Measurements from ENCODE around the gene CA11. TPM values are rescaled to one million over a fixed set of nuclear protein-coding genes. Genes with fewer than 3 reads are reported as not detected.

Gene CA11
- total RNA-seq, 2 experiments from 2014 or later, result 11.1 to 13.0 TPM

DNA sequence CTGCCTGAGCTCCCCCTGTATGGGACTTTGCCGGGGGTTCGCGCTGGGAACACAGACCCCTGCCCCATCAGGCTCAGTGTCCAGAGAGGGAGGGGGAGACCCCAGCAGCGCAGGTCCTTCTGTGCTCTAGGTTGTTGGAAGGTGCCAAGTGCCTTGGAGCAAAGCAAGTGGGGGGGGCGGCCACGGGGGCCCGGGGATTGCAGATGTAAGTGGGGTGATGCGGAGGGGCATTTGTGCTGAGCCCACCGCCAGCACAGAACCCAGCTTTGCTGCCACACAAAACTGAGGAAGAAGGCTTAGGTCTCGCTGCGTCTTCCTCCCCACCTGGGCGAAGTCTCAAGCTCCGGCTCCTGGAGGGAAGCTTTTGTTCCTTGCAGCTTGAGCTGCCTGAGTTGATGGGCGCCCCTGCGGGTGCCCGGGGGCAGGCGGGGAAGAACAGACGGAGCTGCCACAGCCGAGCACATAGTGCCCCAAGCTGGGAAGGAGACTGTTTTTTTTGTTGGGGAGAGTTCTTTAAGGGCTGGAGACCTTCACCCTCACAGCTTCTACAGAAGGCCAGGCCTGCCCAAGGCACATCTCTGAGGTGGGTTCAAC lies 28.3 kb upstream of the CA11 start:
- peaks cover 4% of the 10 kb centered on the region for H3K9me3 Mint-ChIP-seq
- CTCF ChIA-PET, result interaction anchor here (0.6 to 3.1 kb wide), 17 partner anchors 8 to 298 kb away, joined by 3 to 18 read pairs (median 5); partner anchors contain the start of genes CA11 and RASIP1
- POLR2A ChIA-PET, result interaction anchor here (0.9 to 1.4 kb wide), 2 partner anchors 21 to 51 kb away, joined by 3 read pairs; partner anchors contain the start of gene FUT2
- DNase-seq, result no peak
- peaks cover 3% of the 10 kb centered on the region for H3K4me1 Mint-ChIP-seq (ENCODE audit: low read depth)
- no peak overlapping the region for H3K4me3 Mint-ChIP-seq
- H3K27me3 Mint-ChIP-seq, result no peaks in the 10 kb centered on the region
- H3K36me3 Mint-ChIP-seq (ENCODE audit: low read depth), result peaks cover 2% of the 10 kb centered on the region
- no peak for ATAC-seq
- TF ChIP-seq, protein P1, sequence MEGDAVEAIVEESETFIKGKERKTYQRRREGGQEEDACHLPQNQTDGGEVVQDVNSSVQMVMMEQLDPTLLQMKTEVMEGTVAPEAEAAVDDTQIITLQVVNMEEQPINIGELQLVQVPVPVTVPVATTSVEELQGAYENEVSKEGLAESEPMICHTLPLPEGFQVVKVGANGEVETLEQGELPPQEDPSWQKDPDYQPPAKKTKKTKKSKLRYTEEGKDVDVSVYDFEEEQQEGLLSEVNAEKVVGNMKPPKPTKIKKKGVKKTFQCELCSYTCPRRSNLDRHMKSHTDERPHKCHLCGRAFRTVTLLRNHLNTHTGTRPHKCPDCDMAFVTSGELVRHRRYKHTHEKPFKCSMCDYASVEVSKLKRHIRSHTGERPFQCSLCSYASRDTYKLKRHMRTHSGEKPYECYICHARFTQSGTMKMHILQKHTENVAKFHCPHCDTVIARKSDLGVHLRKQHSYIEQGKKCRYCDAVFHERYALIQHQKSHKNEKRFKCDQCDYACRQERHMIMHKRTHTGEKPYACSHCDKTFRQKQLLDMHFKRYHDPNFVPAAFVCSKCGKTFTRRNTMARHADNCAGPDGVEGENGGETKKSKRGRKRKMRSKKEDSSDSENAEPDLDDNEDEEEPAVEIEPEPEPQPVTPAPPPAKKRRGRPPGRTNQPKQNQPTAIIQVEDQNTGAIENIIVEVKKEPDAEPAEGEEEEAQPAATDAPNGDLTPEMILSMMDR (IDR thresholded peaks at IDR 0.05), result no peak
- intact Hi-C loops (cut with micrococcal nuclease), result no loop called here
- H3K27ac Mint-ChIP-seq, result no peak overlapping the region

GRCh38 chr19:48673436-48674100 lies 27.6 kb upstream of the CA11 start:
- Mint-ChIP-seq H3K4me3 (no peak overlapping the region), H3K36me3 (ENCODE audit: low read depth) (peaks cover 2% of the 10 kb centered on the region), H3K27ac (no peak overlapping the region), H3K9me3 (peaks cover 4% of the 10 kb centered on the region), H3K4me1 (ENCODE audit: low read depth) (peaks cover 3% of the 10 kb centered on the region), H3K27me3 (no peaks in the 10 kb centered on the region)
- DNase-seq (no peak), ATAC-seq (no peak)
- ChIA-PET CTCF (interaction anchor here (1.3 to 3.1 kb wide), 4 partner anchors 27 to 71 kb away, joined by 5 to 18 read pairs (median 16); partner anchors contain the start of genes CA11 and RASIP1), POLR2A (interaction anchor here (1.4 kb wide), 1 partner anchor 22 kb away, joined by 3 read pairs; the partner anchor contains the start of gene FUT2)
- TF ChIP-seq, protein P1 (IDR thresholded peaks at IDR 0.05), result no peak
- intact Hi-C loops (cut with micrococcal nuclease), result no loop called here

GRCh38 chr19:48672994-48673393 lies 27.0 kb upstream of the CA11 start, which contains the start of gene NTN5:
Gene NTN5 (minus strand): TSS chr19:48673017. CDS start chr19:48670986, 2,031 bp downstream.
- Mint-ChIP-seq H3K4me1 (ENCODE audit: low read depth) (peaks cover 3% of the 10 kb centered on the region), H3K27ac (no peak within 1 kb of the TSS), H3K36me3 (ENCODE audit: low read depth) (peaks cover 2% of the 10 kb centered on the region), H3K4me3 (no peak within 1 kb of the TSS), H3K9me3 (peaks cover 4% of the 10 kb centered on the region), H3K27me3 (no peaks in the 10 kb centered on the region)
- POLR2A ChIA-PET, result interaction anchor here (1.4 kb wide), 1 partner anchor 23 kb away, joined by 3 read pairs; the partner anchor contains the start of gene FUT2
- ATAC-seq (no peak), DNase-seq (no peak)
- TF ChIP-seq, protein P1 (IDR thresholded peaks at IDR 0.05), result no peak
- intact Hi-C loops (cut with micrococcal nuclease), result no loop called here
- CTCF ChIA-PET, result no interaction called here

DNA sequence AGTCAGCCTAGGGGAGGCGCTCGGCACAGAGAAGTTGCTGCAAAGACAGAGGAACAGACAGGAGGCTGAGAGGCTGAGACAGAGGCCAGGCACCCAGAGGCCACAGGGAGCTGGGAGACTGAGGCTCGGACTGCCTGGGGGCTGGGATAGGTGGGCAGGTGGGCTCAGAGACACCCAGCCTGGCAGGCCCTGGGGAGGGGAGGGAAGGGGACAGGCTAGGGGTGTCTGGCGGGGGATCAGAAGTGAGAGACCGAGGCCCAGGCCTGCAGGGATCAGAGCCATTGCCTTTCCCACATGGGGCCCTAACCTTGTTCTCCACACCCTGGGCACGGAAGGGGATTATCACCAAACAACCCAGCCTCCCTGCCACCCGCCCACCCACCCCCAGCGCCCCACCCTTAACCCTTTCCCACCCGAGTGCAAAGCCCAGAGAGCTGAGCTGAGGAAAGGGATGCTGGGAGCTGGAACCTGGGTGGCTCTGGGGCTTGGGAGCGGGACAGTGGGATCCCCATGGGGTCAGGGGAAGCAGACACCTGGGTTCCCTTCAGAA lies 25.5 kb upstream of the CA11 start:
- CTCF ChIA-PET, result no interaction called here
- POLR2A ChIA-PET, result no interaction called here
- Mint-ChIP-seq H3K9me3 (peaks cover 4% of the 10 kb centered on the region), H3K4me1 (ENCODE audit: low read depth) (peaks cover 3% of the 10 kb centered on the region), H3K36me3 (ENCODE audit: low read depth) (peaks cover 2% of the 10 kb centered on the region), H3K27me3 (no peaks in the 10 kb centered on the region), H3K4me3 (no peak overlapping the region), H3K27ac (no peak overlapping the region)
- TF ChIP-seq, protein P1 (IDR thresholded peaks at IDR 0.05), result no peak
- DNase-seq, result no peak
- no peak for ATAC-seq
- intact Hi-C loops (cut with micrococcal nuclease), result no loop called here
